ENCODE data around the gene DDX54.

DDX54 gene

GRCh38 chr12:113173081-113173698 is 12.1 kb downstream of the DDX54 start:
- Histone ChIP-seq H3K27me3 (ENCODE audit: insufficient read depth, low read length) (no peaks in the 10 kb centered on the region), H2AFZ (ENCODE audit: low read depth, low read length) (no peak overlapping the region), H3K4me1 (ENCODE audit: insufficient read depth, low read length) (no peaks in the 10 kb centered on the region), H3K4me3 (ENCODE audit: low read length) (no peak overlapping the region), H3K36me3 (ENCODE audit: insufficient read depth, low read length) (peaks cover 67% of the 10 kb centered on the region), H3K9me3 (ENCODE audit: low read length) (peaks cover 16% of the 10 kb centered on the region)

- Histone ChIP-seq H3K9me3 (ENCODE audit: low read length) (peaks cover 7% of the 10 kb centered on the region), H3K4me1 (ENCODE audit: insufficient read depth, low read length) (no peaks in the 10 kb centered on the region), H3K36me3 (ENCODE audit: insufficient read depth, low read length) (peaks cover 66% of the 10 kb centered on the region), H3K4me3 (ENCODE audit: low read length) (no peak overlapping the region), H3K27me3 (ENCODE audit: insufficient read depth, low read length) (no peaks in the 10 kb centered on the region), H2AFZ (ENCODE audit: low read depth, low read length) (no peak overlapping the region)
Observed at GRCh38 chr12:113172185-113172584, 13.1 kb downstream of the DDX54 start.

DNA sequence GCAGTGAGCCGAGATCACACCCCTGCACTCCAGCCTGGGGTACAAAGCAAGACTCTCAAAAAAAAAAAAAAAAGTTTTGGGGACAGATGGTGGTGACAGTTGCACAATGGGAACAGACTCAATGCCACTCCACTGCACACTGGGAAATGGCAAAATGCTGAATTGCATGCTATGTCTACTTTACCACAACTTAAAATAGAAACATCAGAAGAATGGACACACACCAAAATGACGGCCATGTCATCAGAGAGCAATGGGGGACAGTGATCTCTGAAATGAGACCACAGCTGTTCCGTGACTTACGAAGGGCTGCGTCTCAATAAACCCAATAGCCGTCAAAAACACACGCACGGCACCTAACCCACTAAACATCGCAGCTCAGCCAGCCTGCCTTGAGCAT is 13.7 kb downstream of the DDX54 start:
- Histone ChIP-seq H3K36me3 (ENCODE audit: insufficient read depth, low read length) (peaks cover 65% of the 10 kb centered on the region), H2AFZ (ENCODE audit: low read depth, low read length) (no peak overlapping the region), H3K9me3 (ENCODE audit: low read length) (peaks cover under 1% of the 10 kb centered on the region), H3K27me3 (ENCODE audit: insufficient read depth, low read length) (no peaks in the 10 kb centered on the region), H3K4me1 (ENCODE audit: insufficient read depth, low read length) (no peaks in the 10 kb centered on the region), H3K4me3 (ENCODE audit: low read length) (no peak overlapping the region)

GRCh38 chr12:113170926-113171325 is 14.4 kb downstream of the DDX54 start:
- H3K27me3 ChIP-seq (ENCODE audit: insufficient read depth, low read length) = no peaks in the 10 kb centered on the region
- peaks cover 69% of the 10 kb centered on the region for H3K36me3 ChIP-seq (ENCODE audit: insufficient read depth, low read length)
- H2AFZ ChIP-seq (ENCODE audit: low read depth, low read length) = no peak overlapping the region
- H3K9me3 ChIP-seq (ENCODE audit: low read length) = no peaks in the 10 kb centered on the region
- H3K4me1 ChIP-seq (ENCODE audit: insufficient read depth, low read length) = no peaks in the 10 kb centered on the region
- H3K4me3 ChIP-seq (ENCODE audit: low read length) = no peak overlapping the region

GRCh38 chr12:113170457-113170856 is 14.8 kb downstream of the DDX54 start:
- Histone ChIP-seq H3K36me3 (ENCODE audit: insufficient read depth, low read length) (peaks cover 73% of the 10 kb centered on the region), H3K4me1 (ENCODE audit: insufficient read depth, low read length) (no peaks in the 10 kb centered on the region), H3K27me3 (ENCODE audit: insufficient read depth, low read length) (no peaks in the 10 kb centered on the region), H3K9me3 (ENCODE audit: low read length) (no peaks in the 10 kb centered on the region), H3K4me3 (ENCODE audit: low read length) (no peak overlapping the region), H2AFZ (ENCODE audit: low read depth, low read length) (no peak overlapping the region)

GRCh38 chr12:113169697-113170096 is 15.6 kb downstream of the DDX54 start:
- no peak overlapping the region for H2AFZ ChIP-seq (ENCODE audit: low read depth, low read length)
- H3K4me1 ChIP-seq (ENCODE audit: insufficient read depth, low read length) = no peaks in the 10 kb centered on the region
- H3K9me3 ChIP-seq (ENCODE audit: low read length) = no peaks in the 10 kb centered on the region
- H3K36me3 ChIP-seq (ENCODE audit: insufficient read depth, low read length) = peaks cover 79% of the 10 kb centered on the region
- no peak overlapping the region for H3K4me3 ChIP-seq (ENCODE audit: low read length)
- no peaks in the 10 kb centered on the region for H3K27me3 ChIP-seq (ENCODE audit: insufficient read depth, low read length)

DNA sequence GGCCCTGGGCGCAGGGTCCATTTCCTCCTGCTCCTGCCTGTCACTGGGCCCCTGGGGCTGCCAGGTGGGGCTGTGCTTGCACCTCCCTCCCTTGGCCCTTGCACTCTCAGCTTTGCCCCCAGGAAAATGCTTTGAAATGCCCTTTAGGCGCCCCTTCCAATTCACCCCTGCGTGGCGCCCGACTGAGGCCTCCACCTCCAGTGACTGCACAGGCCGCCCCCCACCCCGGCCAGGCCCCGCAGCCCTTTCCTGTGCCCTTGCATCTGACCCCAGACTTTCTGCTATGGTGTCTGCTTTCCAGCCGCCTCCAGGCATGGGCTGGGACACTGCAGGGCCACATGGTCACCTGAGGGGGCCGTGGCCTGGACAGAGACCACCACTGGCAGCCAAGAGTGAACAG is 17.4 kb downstream of the DDX54 start:
- peaks cover 81% of the 10 kb centered on the region for H3K36me3 ChIP-seq (ENCODE audit: insufficient read depth, low read length)

DNA sequence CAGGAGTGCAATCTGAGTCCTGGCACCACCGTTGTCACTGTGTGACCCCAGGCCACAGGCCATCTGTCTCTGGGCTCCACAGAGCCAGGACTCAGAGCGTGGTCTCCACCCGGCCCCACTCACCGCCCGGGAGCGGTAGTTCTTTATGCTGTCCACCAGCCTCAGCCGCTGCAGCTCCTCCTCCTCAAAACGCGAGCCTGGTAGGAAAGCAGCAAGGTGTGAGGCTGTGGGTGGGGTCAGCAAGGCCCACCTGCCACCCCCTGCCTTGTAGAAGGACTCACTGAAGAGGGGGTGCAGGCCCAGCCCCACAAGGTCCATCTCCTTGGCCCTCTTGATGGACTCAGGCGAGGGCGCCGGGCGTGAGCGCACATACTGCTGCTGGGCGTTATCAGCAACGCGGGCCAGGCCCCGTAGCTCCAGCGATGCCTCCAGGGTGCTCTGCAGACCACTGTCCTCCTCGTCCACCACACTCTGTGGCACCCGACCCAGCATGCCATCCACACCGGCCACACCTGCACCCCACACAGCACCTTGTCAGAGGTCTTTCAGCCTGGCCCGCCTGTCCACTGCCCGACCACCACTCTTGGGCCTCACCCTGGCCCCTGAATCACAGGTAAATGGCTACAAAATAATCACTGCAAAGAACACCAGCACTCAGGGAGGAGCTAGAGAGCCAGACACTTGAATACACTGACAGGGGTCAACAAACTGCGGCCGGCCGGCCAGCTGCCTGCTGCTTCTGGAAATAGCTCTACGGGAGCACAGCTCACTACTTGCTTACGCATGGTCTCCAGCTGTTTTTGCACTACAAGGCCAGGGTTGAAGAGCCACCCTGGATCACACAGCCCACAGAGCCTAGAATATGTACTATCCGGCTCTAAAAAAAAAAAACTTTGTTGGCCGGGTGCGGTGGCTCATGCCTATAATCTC is 19.5 kb downstream of the DDX54 start:
- no peak overlapping the region for H2AFZ ChIP-seq (ENCODE audit: low read depth, low read length)
- H3K27me3 ChIP-seq (ENCODE audit: insufficient read depth, low read length) = no peaks in the 10 kb centered on the region
- H3K4me3 ChIP-seq (ENCODE audit: low read length) = no peak overlapping the region
- peaks cover 5% of the 10 kb centered on the region for H3K4me1 ChIP-seq (ENCODE audit: insufficient read depth, low read length)
- no peaks in the 10 kb centered on the region for H3K9me3 ChIP-seq (ENCODE audit: low read length)
- H3K36me3 ChIP-seq (ENCODE audit: insufficient read depth, low read length) = peaks cover 77% of the 10 kb centered on the region

More for the DNA sequence above, 17.4 kb downstream of the DDX54 start:
- H3K4me1 ChIP-seq (ENCODE audit: insufficient read depth, low read length) = no peaks in the 10 kb centered on the region
- no peak overlapping the region for H3K4me3 ChIP-seq (ENCODE audit: low read length)
- H3K27me3 ChIP-seq (ENCODE audit: insufficient read depth, low read length) = no peaks in the 10 kb centered on the region
- H2AFZ ChIP-seq (ENCODE audit: low read depth, low read length) = no peak overlapping the region
- H3K9me3 ChIP-seq (ENCODE audit: low read length) = no peaks in the 10 kb centered on the region

GRCh38 chr12:113164014-113164413 is 21.3 kb downstream of the DDX54 start:
- H3K4me3 ChIP-seq (ENCODE audit: low read length) = no peak overlapping the region

DNA sequence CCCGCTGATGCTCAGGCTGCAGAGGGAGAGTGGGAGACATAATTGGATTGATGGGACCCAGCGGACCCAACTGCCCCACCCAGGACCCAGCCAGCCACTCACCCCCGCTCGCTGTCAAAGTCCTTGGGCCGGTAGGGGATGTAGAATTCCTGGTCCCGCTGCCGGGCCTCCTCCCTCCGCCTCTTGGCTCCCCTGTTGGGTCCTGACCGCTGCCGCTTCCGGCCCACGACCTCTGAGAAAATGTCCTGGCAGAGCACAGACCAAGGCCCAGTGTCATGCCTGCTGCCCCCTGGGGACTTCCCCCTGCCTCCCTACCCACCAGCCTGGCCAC is 22.3 kb downstream of the DDX54 start:
- H3K4me1 ChIP-seq (ENCODE audit: insufficient read depth, low read length) = peaks cover 5% of the 10 kb centered on the region
- peaks cover 83% of the 10 kb centered on the region for H3K36me3 ChIP-seq (ENCODE audit: insufficient read depth, low read length)
- no peaks in the 10 kb centered on the region for H3K9me3 ChIP-seq (ENCODE audit: low read length)
- H3K27me3 ChIP-seq (ENCODE audit: insufficient read depth, low read length) = no peaks in the 10 kb centered on the region
- no peak overlapping the region for H2AFZ ChIP-seq (ENCODE audit: low read depth, low read length)
- no peak overlapping the region for H3K4me3 ChIP-seq (ENCODE audit: low read length)

More at GRCh38 chr12:113164014-113164413, 21.3 kb downstream of the DDX54 start:
- Histone ChIP-seq H3K4me1 (ENCODE audit: insufficient read depth, low read length) (peaks cover 5% of the 10 kb centered on the region), H3K9me3 (ENCODE audit: low read length) (no peaks in the 10 kb centered on the region), H3K27me3 (ENCODE audit: insufficient read depth, low read length) (no peaks in the 10 kb centered on the region), H3K36me3 (ENCODE audit: insufficient read depth, low read length) (peaks cover 81% of the 10 kb centered on the region), H2AFZ (ENCODE audit: low read depth, low read length) (no peak overlapping the region)

DNA sequence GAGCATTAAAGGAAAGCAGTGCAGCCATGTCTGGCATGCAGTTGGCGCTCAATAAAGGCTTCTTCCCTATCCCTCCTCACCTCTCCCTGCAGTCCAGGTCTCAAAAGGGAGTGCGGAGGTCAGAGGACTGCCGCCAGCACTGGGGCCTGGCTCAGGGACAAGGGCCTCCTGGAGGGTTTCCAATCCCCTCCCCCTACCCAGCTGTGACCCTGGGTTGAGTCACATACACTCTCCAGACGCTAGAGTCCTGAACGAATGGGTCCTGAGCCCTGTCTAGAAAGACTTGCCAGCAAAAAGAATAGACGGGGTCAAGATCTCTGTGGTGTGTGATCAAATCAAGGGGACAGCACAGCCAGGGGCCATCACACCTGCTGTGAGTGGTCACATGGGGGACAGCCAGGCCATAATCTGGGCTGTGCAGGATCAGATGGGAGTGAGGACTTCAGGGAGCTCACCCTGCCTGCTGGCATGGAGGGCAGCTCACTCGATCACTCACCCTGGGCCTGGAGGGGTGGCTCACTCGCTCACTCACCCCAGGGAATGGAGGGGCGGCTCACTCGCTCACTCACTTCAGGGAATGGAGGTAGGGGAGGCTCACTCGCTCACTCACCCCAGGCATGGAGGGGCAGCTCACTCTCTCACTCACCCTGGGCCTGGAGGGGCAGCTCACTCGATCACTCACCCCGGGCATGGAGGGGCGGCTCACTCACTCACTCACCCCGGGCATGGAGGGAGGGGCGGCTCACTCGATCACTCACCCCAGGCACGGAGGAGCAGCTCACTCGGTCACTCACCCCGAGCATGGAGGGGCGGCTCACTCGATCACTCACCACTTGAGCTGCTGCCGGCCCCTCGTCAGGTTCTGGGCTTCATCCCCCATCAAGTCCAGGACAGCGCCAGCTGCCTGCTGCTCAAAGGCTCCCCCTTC is 22.9 kb downstream of the DDX54 start:
- peaks cover 82% of the 10 kb centered on the region for H3K36me3 ChIP-seq (ENCODE audit: insufficient read depth, low read length)
- no peak overlapping the region for H3K4me3 ChIP-seq (ENCODE audit: low read length)
- H2AFZ ChIP-seq (ENCODE audit: low read depth, low read length) = no peak overlapping the region
- no peaks in the 10 kb centered on the region for H3K27me3 ChIP-seq (ENCODE audit: insufficient read depth, low read length)
- H3K9me3 ChIP-seq (ENCODE audit: low read length) = no peaks in the 10 kb centered on the region
- peaks cover 5% of the 10 kb centered on the region for H3K4me1 ChIP-seq (ENCODE audit: insufficient read depth, low read length)

GRCh38 chr12:113161415-113162016 is 23.8 kb downstream of the DDX54 start:
- H3K4me3 ChIP-seq (ENCODE audit: low read length) = no peak overlapping the region

More at GRCh38 chr12:113161415-113162016, 23.8 kb downstream of the DDX54 start:
- no peak overlapping the region for H2AFZ ChIP-seq (ENCODE audit: low read depth, low read length)
- no peaks in the 10 kb centered on the region for H3K27me3 ChIP-seq (ENCODE audit: insufficient read depth, low read length)
- peaks cover 75% of the 10 kb centered on the region for H3K36me3 ChIP-seq (ENCODE audit: insufficient read depth, low read length)
- no peaks in the 10 kb centered on the region for H3K9me3 ChIP-seq (ENCODE audit: low read length)
- H3K4me1 ChIP-seq (ENCODE audit: insufficient read depth, low read length) = peaks cover 5% of the 10 kb centered on the region
